ENCODE results near the gene VILL.

Gene VILL

GRCh38 chr3:37990527-37990926 is at the start of gene VILL:
VILL (plus strand) TSS chr3:37990786; CDS start chr3:37993673, 2,887 bp downstream.
- DNase-seq (ENCODE audit: low read depth), result no peak

DNA sequence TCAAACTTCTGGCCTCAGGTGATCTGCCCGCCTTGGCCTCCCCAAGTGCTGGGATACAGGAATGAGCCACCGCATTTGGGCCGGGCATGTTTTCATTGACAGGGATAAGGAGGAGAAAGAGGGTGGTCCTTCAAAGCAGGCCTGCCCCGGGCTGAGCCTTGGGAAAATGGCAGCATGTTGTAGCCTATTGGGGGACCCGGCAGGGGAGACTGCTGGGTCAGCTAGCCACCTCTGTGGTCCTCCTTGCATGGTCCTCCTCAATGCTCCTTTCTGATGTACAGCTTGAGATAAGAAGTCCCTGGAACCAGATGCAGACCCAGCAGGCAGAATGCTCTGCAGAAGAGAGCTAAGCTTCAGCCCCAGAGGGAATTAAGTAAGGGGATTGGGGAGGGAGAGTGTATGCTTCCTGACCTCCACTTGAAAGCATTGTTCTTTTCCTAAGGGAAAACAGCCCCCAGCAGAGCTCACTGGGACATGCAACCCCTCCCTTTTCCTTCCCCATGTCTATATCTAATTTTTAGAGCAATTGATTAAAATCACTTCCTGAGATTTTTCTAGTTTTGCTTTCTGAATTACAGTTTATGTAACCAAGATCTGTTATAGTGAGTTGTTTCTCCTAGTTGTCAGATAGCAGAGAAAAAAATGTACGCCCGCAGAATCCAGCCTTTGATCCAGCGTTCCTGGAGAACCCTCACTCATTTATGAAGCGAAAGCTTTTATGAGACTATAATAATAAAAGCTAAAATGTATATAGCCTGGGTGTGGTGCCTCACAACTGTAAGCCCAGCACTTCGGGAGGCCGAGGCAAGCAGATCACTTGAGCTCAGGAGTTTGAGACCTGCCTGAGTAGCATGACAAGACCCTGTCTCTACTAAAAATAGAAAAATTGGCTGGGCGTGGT is 48.7 kb upstream of the VILL start:
- no peak for DNase-seq (ENCODE audit: low read depth)

- DNase-seq (ENCODE audit: low read depth), result no peak
Measured at GRCh38 chr3:37942646-37943045, 47.9 kb upstream of the VILL start.

- DNase-seq (ENCODE audit: low read depth), result no peak
Measured at GRCh38 chr3:37943126-37943525, 47.5 kb upstream of the VILL start.

- DNase-seq (ENCODE audit: low read depth), result no peak
Measured at GRCh38 chr3:37943631-37944314, 46.8 kb upstream of the VILL start.

- no peak for DNase-seq (ENCODE audit: low read depth)
Measured at GRCh38 chr3:37944391-37944842, 46.2 kb upstream of the VILL start.

DNA sequence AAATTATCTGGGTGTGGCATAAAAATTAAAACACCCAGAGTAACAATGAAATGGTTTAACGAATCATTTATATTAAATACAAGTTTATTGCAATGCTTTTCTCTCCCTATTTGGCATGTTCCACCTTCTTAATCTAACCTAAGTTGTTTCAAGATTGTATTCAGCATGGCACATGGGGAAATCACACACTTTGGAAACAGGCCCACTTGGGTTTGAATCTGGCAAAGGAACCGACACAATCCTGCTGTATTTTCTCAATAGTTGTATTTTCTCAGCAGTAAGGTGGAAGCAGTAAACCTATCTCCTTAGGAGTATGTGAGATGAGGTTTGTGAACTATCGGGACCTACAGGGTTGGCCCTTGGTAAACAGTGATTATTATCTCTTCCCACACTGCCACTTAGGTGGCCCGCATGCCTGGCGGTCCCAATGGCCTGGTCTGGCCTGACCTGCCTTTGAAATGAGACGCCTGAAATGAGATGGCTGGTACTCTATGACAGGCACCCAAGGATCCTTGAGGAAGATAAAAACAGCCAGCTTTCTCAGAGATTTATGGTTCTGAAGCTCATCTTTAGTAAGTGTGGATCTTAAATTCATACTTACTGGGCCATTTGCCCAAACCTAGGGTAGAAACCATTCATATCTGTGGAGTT is 45.3 kb upstream of the VILL start:
- no peak for DNase-seq (ENCODE audit: low read depth)

DNA sequence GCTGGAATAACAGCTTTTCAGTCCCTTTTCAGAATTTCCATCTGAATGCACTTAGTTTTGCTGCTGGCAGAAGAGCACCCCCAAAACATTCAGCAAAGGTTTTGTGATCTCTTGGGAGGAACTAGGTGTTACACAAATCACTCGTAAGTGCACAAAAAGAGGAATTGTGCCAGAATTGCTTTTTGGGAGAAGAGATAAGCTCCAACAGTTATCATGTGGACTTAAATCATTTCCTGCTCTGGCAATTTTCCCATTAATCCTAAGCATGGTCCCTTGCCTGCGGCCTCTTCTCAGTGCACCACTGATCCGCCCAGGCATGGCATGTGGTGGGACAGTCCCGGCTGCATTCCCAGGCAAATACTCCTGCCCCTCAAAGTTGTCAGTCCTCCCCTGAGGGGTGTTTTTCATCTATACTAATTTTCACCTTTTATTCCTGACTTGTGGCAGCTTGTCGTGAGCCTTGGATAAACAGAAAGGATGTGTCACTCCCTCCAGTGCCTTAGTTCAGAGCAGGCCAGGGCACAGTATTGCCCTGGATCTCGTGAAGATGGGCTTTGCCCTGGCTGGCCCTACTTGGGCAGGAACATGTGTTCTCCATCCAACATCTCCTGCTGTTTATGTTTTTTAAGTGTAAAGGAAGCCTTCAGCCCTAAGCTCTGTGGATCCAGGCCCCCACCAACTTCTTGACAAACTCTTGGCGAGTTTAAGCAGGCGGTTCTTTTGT is 44.6 kb upstream of the VILL start:
- no peak for DNase-seq (ENCODE audit: low read depth)

DNA sequence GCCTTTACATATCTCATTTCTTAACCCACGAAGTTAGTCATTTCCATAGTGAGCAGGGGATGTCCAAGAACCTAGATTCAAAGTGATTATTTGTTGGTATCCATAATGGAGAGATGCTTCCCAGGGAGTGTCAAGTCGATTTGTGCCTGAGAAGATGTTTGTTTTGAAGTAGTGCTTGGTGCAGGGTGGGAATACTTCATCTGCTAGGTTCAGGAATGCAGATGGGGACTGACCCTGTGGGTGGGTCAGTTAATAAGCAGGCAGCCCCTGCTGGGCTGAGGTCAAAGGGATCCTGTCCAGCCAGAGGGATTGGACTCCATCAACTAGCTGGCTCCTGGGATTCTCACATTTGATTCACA is 44.1 kb upstream of the VILL start:
- DNase-seq (ENCODE audit: low read depth), result no peak

GRCh38 chr3:37949866-37950265 is 40.7 kb upstream of the VILL start:
- no peak for DNase-seq (ENCODE audit: low read depth)

- no peak for DNase-seq (ENCODE audit: low read depth)
Measured at GRCh38 chr3:37952564-37952963, 38.0 kb upstream of the VILL start.

- DNase-seq (ENCODE audit: low read depth), result no peak
Measured at GRCh38 chr3:37953226-37953625, 37.4 kb upstream of the VILL start.

DNA sequence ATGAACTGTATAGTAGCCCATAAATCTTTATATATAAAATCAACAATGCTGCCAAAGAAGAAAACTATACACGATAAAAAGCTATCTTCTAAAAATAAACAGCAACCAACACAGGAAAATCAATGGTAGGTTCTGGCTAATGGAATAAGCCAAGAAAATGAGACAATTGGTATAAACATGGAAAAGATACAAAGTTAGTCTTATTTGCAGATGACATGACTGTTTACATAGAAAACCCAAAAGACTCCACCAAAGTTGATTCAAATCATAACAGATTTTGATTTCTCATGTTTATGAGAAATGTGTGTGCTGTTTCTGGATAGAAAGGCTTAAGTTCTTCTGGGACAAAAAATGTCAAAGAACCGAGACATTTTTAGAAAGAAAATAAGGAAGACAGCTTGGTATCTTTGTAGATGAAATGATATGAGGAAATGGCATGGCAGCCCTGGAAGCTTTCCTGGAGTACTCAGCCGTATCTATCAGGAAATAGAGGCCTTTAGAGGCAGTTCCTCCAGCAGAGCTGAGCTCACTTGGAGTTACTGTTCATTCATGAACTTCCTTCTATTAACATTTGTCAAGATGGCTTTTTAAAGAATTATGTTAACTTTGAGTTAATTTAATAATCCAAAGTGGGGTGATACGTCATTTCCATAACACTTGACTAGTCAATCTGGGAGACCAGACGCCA is 36.7 kb upstream of the VILL start:
- no peak for DNase-seq (ENCODE audit: low read depth)

DNA sequence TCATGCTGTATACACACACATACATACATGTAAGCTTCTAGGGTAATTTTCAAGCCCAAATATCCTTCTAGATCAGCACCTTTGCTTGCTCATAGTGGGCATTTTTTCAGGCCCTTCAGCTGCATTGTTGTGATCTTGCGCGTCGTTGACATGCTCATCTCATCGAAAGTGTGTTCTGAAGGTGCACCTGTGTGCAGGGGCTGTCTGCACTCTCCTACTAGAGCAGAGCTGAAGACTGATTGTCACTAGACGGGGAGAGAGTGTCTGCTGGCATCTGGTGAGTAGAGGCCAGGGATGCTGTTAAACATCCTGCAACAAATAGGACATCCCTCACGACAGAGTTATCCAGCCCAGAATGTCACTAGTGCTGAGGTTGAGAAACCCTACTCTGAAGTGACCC is 35.7 kb upstream of the VILL start:
- no peak for DNase-seq (ENCODE audit: low read depth)

- no peak for DNase-seq (ENCODE audit: low read depth)
Measured at GRCh38 chr3:37955918-37956707, 34.5 kb upstream of the VILL start.

- no peak for DNase-seq (ENCODE audit: low read depth)
Measured at GRCh38 chr3:37956723-37957538, 33.7 kb upstream of the VILL start.

- DNase-seq (ENCODE audit: low read depth), result no peak
Measured at GRCh38 chr3:37957539-37957936, 33.0 kb upstream of the VILL start.

DNA sequence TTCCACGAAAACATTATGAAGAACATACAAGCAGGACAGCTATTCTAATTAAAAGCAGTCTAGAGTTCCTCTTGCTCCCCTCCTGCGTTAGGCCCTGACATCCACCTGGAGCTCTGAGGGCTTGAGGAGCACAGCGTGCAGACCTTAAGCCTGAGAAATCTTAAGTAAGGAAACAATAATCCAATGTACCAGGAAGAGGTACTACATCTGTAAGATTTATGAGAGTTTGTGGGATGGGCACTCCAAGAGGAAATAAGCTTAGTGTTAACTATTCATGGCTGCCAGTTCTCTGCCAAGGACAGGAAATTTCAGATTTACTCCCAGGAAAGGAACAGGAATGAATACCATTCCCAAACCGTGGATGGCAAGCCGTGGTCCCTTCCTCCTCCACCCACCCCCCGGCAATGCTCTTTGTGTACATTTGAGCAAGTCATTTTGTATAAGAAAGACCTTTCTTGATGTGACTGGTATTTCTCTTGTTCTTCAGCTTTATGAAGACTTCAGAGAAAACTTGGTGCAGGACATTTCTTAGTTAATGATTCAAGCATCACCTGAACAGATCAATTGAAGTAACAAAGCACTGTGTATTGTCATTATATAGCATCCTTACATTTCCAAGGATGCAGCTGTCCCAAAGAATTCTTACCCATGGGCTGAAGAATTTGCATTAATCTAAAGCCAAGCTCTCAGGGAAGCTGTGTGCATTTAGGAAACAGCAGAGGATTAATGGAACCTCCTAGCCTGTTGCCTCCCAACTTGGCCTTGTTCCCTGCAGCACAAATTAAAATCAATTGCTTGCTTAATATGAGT is 28.8 kb upstream of the VILL start:
- no peak for DNase-seq (ENCODE audit: low read depth)

DNA sequence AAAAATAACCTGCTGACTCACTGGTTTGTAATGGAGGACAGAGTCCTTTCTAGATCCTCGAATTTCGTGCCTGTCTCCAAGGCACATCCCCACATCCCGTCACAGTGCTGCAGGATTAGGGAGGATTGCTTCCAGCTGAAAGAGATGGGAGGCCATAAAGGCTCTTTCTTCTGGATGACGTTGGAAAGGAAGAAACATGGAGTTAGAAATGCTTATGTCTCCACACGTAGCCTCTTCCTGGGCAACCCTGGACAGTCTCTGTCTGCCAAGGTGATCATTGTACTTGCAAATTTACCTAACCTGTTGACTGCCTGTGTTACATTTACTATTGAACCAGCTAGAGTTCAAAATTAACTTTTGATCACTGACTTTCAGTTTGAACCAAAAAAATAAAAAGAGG is 27.6 kb upstream of the VILL start:
- no peak for DNase-seq (ENCODE audit: low read depth)

Measured in HS-5 (cell line).